ENCODE data around the gene ADCY9. TPM values are rescaled to one million over a fixed set of nuclear protein-coding genes. Genes with fewer than 3 reads are reported as not detected.

Gene ADCY9
- total RNA-seq, 1 donor from 2014 or later: 43.2 TPM

DNA sequence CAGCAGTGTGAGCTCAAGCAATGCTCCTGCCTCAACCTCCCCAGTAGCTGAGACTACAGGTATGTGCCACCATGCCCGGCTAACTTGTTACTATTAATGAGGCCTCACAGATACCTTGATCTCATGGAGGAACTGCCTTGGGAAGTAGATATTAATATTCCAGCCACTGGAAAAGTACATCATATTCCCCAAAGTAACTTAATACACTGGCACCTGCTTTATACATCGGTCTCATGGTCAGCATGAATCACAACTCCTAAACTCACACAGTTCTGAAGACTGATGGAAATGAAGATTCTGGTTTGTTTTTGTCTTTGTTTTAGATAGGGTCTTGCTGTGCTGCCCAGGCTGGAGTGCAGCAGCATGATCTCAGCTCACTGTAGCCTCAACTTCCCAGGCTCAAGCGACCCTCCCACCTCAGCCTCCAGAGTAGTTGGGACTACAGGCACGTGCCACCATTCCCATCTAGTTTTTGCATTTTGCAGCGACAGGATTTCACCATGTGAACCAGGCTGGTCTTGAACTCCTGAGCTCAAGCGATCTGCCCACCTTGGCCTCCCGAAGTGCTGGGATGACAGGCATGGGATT lies 28.2 kb downstream of the ADCY9 start:
- ATAC-seq: no peak
- intact Hi-C loops (cut with DNase I): no loop called here
- TF ChIP-seq, protein P1, sequence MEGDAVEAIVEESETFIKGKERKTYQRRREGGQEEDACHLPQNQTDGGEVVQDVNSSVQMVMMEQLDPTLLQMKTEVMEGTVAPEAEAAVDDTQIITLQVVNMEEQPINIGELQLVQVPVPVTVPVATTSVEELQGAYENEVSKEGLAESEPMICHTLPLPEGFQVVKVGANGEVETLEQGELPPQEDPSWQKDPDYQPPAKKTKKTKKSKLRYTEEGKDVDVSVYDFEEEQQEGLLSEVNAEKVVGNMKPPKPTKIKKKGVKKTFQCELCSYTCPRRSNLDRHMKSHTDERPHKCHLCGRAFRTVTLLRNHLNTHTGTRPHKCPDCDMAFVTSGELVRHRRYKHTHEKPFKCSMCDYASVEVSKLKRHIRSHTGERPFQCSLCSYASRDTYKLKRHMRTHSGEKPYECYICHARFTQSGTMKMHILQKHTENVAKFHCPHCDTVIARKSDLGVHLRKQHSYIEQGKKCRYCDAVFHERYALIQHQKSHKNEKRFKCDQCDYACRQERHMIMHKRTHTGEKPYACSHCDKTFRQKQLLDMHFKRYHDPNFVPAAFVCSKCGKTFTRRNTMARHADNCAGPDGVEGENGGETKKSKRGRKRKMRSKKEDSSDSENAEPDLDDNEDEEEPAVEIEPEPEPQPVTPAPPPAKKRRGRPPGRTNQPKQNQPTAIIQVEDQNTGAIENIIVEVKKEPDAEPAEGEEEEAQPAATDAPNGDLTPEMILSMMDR (IDR thresholded peaks at IDR 0.05): no peak
- DNase-seq: no peak
- peaks cover 68% of the 10 kb centered on the region for H3K4me1 ChIP-seq
- H3K4me3 ChIP-seq: no peak overlapping the region
- H3K9me3 ChIP-seq: no peaks in the 10 kb centered on the region
- H3K27ac ChIP-seq: peak overlapping the region; percentile 22
- no peaks in the 10 kb centered on the region for H3K27me3 ChIP-seq (ENCODE audit: low read depth)
- no peaks in the 10 kb centered on the region for H3K36me3 ChIP-seq

DNA sequence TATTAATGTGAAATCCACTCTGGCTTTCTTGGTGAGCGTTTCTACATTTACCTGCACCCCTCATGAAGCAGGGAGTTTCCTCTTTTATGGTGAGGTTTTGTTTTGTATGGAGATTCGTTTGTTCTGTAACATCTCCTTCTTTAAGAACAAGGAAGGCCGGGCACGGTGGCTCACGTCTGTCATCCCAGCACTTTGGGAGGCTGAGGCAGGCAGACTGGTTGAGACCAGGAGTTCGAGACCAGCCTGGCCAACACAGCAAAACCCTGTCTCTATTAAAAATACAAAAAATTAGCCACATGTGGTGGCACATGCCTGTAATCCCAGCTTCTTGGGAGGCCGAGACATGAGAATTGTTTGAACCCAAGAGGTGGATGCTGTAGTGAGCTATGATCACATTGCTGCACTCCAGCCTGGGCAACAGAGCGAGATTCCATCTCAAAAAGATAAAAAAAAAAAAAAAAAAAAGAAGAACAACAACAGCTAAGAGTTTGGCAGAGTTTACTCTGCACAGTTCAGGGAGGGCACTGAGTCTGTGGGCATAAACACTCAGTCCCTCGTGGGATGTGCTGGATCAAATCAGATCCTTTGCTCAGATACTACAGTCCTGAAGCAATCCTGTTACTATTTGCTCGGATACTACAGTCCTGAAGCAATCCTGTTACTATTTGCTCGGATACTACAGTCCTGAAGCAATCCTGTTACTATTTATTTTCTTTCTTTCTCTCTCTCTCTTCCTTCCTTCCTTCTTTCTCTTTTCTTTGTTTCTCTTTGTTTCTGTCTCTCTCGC lies 28.9 kb downstream of the ADCY9 start:
- TF ChIP-seq, protein P1 (IDR thresholded peaks at IDR 0.05): no peak
- intact Hi-C loops (cut with DNase I): no loop called here
- DNase-seq (no peak), ATAC-seq (peak; percentile 34 to 55)
- no peaks in the 10 kb centered on the region for H3K9me3 ChIP-seq
- H3K4me1 ChIP-seq: peaks cover 61% of the 10 kb centered on the region
- no peaks in the 10 kb centered on the region for H3K27me3 ChIP-seq (ENCODE audit: low read depth)
- H3K36me3 ChIP-seq: no peaks in the 10 kb centered on the region
- no peak overlapping the region for H3K4me3 ChIP-seq
- peak overlapping the region; percentile 22 for H3K27ac ChIP-seq

DNA sequence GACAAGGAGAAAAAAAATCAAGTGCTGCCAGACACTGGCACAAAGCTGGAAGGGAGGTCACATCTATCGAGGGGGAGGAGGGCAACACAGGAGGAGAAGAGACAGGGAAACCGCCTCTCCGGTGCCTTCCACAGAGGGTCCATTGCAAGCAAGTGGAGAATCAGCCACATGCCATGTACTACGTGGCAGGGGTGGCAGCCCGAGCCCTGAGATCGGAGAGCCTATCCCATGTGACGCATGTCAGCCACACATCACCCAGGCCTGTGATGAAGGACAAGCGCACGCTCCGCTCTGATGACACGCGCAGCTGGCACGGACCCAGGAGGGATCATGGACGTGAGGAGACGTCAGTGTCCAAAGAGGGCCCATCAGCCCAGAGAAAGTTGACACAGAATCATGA lies 30.1 kb downstream of the ADCY9 start:
- intact Hi-C loops (cut with DNase I): no loop called here
- no peaks in the 10 kb centered on the region for H3K9me3 ChIP-seq

DNA sequence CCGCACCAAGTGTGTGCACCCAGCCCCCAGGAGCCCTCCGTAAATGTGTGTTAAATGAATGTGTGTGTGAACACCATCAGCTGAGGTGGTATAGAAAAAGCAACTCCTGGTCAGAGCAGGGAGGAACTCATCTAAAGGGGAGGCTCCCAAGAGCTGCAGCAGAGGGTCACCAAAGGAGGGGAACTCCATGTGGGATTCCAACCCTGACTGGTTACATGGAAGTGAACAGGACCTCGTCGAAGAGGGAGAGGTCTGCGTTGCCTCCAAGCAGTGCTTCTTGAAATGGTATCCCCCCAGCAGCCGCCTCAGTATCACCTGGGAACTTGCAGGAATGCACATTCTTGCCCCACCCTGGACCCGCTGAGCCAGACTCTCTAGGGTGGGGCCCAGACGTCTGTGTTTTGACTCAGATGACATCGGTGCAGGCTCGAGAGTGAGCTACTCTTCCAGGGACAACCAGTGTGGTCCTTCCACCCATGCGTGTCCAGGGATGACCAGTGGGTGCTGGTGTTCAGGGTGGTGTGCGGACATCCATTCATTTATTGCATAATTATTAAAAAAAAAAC lies 30.8 kb downstream of the ADCY9 start:
- H3K36me3 ChIP-seq: no peaks in the 10 kb centered on the region
- intact Hi-C loops (cut with DNase I): no loop called here
- ATAC-seq: peak; percentile 56 to 59
- H3K4me1 ChIP-seq: peaks cover 43% of the 10 kb centered on the region
- H3K9me3 ChIP-seq: no peaks in the 10 kb centered on the region
- DNase-seq: no peak
- TF ChIP-seq, protein P1 (IDR thresholded peaks at IDR 0.05): no peak
- H3K27ac ChIP-seq: peak overlapping the region; percentile 9
- H3K27me3 ChIP-seq (ENCODE audit: low read depth): no peaks in the 10 kb centered on the region
- no peak overlapping the region for H3K4me3 ChIP-seq

More for the DNA sequence above, 30.1 kb downstream of the ADCY9 start:
- DNase-seq (no peak), ATAC-seq (no peak)
- peaks cover 50% of the 10 kb centered on the region for H3K4me1 ChIP-seq
- H3K4me3 ChIP-seq: no peak overlapping the region
- no peaks in the 10 kb centered on the region for H3K27me3 ChIP-seq (ENCODE audit: low read depth)
- H3K36me3 ChIP-seq: no peaks in the 10 kb centered on the region
- TF ChIP-seq, protein P1 (IDR thresholded peaks at IDR 0.05): no peak
- H3K27ac ChIP-seq: no peak overlapping the region

DNA sequence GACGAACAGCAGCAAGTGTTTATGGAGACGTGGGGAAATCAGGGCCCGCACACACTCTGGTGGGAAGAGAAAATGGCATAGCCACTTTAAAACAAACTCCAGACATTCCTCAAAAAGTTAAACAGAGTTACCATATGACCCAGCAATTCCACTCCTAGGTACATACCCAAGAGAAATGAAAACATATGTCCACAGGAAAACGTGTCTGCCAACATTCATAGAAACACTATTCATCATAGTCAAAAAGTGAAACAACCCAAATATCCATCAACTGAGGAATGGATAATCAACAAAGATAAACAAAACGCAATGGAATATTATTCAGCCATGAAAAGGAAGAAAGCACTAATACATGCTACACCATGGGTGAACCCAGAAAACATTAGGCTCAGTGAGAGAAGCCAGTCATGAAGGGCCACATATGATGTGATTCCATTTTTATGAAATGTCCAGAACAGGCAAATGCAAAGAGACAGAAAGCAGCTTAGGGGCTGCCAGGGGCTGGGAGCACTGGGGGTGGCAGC lies 32.8 kb downstream of the ADCY9 start:
- Histone ChIP-seq H3K36me3 (no peaks in the 10 kb centered on the region), H3K27me3 (ENCODE audit: low read depth) (no peaks in the 10 kb centered on the region), H3K4me1 (peaks cover 30% of the 10 kb centered on the region), H3K9me3 (no peaks in the 10 kb centered on the region), H3K27ac (no peak overlapping the region), H3K4me3 (no peak overlapping the region)
- ATAC-seq (no peak), DNase-seq (no peak)
- TF ChIP-seq, protein P1 (IDR thresholded peaks at IDR 0.05): no peak
- intact Hi-C loops (cut with DNase I): no loop called here
